AG10803 (cell line): ENCODE data around the gene ZNF555.
"Not testable (repeated sequence)": the region's sequence is repeated elsewhere in the genome, so short reads cannot be mapped to it uniquely, and the experiment has no call there.

Source experiments
- DNase-seq: peaks from one replicate; pipeline ENCODE4 v3.0.0; 2010; ENCODE audit warnings: low read depth
- H3K4me3 ChIP-seq: 2 replicates; pipeline ENCODE4 v1.5.1; 2011; ENCODE audit warnings: mild to moderate bottlenecking, low read length, control low read depth
- TF ChIP-seq, protein P1 (sequence below): conservative IDR thresholded peaks from 2 replicates; pipeline ENCODE4 v1.5.1; 2011; ENCODE audit warnings: mild to moderate bottlenecking, low read length, control low read depth, inconsistent platforms

Gene ZNF555

GRCh38 chr19:2812414-2813234 lies 28.7 kb upstream of the ZNF555 start:
- TF ChIP-seq, protein P1, sequence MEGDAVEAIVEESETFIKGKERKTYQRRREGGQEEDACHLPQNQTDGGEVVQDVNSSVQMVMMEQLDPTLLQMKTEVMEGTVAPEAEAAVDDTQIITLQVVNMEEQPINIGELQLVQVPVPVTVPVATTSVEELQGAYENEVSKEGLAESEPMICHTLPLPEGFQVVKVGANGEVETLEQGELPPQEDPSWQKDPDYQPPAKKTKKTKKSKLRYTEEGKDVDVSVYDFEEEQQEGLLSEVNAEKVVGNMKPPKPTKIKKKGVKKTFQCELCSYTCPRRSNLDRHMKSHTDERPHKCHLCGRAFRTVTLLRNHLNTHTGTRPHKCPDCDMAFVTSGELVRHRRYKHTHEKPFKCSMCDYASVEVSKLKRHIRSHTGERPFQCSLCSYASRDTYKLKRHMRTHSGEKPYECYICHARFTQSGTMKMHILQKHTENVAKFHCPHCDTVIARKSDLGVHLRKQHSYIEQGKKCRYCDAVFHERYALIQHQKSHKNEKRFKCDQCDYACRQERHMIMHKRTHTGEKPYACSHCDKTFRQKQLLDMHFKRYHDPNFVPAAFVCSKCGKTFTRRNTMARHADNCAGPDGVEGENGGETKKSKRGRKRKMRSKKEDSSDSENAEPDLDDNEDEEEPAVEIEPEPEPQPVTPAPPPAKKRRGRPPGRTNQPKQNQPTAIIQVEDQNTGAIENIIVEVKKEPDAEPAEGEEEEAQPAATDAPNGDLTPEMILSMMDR, result no peak
- no peak for DNase-seq
- no peak overlapping the region for H3K4me3 ChIP-seq

GRCh38 chr19:2813235-2814160 lies 27.8 kb upstream of the ZNF555 start:
- TF ChIP-seq, protein P1, result no peak
- no peak for DNase-seq
- no peak overlapping the region for H3K4me3 ChIP-seq

DNA sequence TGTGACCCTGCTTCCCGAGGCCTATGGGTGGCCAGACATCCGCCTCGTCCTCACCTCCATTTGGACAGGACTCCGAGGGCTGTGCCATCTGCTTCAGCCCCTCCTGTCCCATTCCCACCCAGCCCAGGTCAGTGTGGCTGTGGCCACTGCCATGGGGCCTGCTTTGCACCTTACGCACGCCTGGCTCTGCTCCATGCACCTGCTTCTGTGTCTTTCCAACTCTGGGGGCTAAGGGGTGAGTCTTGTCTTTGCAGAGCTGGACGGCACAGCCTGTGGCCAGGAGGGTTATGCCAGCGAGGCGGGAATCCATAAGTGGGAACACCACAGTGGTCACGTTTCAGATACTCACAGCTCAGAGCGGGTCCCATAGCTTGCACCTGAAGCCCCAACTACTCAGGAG lies 26.8 kb upstream of the ZNF555 start:
- TF ChIP-seq, protein P1, result no peak
- H3K4me3 ChIP-seq, result no peak overlapping the region
- DNase-seq, result no peak

GRCh38 chr19:2815191-2815614 lies 26.1 kb upstream of the ZNF555 start:
- no peak for DNase-seq
- TF ChIP-seq, protein P1, result no peak

DNA sequence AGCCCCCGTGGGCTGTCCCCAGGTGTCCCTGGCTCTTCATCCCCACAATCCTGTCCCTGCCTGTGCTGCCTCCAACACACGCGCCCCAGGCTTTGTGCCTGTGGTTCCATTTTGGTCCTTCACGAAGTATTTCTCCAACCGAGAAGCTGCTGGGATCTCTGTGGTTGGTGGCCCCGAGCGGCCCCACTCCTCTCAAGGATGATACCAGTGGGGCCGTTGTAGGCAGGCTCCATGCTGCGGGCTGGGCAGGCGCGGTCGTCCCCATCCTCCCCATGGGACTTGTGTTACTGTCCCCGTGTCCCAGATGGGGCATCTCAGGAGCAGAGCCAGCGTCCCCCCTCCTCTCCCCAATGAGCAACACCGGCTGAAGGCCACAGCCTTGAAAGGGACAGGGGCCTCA lies 25.4 kb upstream of the ZNF555 start:
- H3K4me3 ChIP-seq, result no peak overlapping the region
- TF ChIP-seq, protein P1, result no peak
- no peak for DNase-seq

More at GRCh38 chr19:2815191-2815614, 26.1 kb upstream of the ZNF555 start:
- no peak overlapping the region for H3K4me3 ChIP-seq

GRCh38 chr19:2816641-2817040 lies 24.6 kb upstream of the ZNF555 start:
- H3K4me3 ChIP-seq, result no peak overlapping the region
- DNase-seq, result no peak
- TF ChIP-seq, protein P1, result no peak

GRCh38 chr19:2817237-2817829 lies 23.9 kb upstream of the ZNF555 start:
- H3K4me3 ChIP-seq, DNase-seq: not testable (repeated sequence)
